Prostate gland (tissue), 2 donors: ENCODE data around the gene PDE7B.

Experiments used
- CTCF ChIP-seq, 4 experiments: fragments of 200-600 bp in 2 of 4; fragments of 450-650 bp in 2 of 4; sonication (generic) in 2 of 4; IDR thresholded peaks; 1 replicate in 3 of 4; 2 replicates in 1 of 4; pipeline ENCODE4 v1.5.1; 2016 to 2019; ENCODE audit warnings: antibody characterized with exemption in 4 of 4, mild to moderate bottlenecking in 2 of 4, moderate library complexity in 2 of 4
- POLR2AphosphoS5 ChIP-seq: sonication (generic); formaldehyde crosslinking; IDR thresholded peaks from one replicate; pipeline ENCODE4 v1.6.1; 2017; ENCODE audit warnings: antibody characterized with exemption

DNA sequence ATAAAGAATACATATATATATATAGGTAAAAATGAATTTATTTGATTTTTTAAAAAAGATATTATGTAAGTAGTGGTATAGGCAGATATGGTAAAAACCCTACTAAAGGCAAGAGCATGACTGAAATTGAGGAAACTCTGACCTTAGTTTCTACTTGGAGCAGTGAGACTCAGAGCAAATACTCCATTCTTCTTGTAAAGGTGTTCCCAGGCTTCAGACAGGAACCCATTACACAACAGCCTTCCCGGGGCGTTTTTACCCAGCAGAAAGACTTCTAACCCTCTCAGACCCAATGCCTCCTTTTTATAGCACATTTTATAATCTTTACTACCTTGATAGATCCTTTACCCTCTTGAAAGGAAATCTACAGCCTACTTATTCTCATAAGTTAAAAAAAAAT, 274.1 kb downstream of the PDE7B start:
- TF ChIP-seq POLR2AphosphoS5, result no peak
- TF ChIP-seq CTCF (IDR thresholded peaks at IDR 0.05), result no peak
